Ascending aorta (tissue), 2 donors: Measurements from ENCODE around the gene ABCC5. TPM values are rescaled to one million over a fixed set of nuclear protein-coding genes. Genes with fewer than 3 reads are reported as not detected.

ENCODE experiments used
- DNase-seq, 2 donors: peaks; one replicate each; pipeline ENCODE4 v3.0.0-alpha.2; 2019; ENCODE audit warnings: low spot score in 2 of 2
- H3K27ac ChIP-seq, 2 donors: fragments of 200-600 bp; sonication (generic); one replicate each; pipeline ENCODE4 v1.5.1; 2016 to 2017; ENCODE audit warnings: mild to moderate bottlenecking in 1 of 2
- H3K27me3 ChIP-seq: fragments of 200-600 bp; sonication (generic); one replicate; pipeline ENCODE4 v1.5.1; 2017
- H3K36me3 ChIP-seq, 2 donors: fragments of 200-600 bp; sonication (generic); one replicate each; pipeline ENCODE4 v1.5.1; 2016
- H3K4me1 ChIP-seq, 2 donors: fragments of 200-600 bp; sonication (generic); one replicate each; pipeline ENCODE4 v1.5.1; 2016 to 2017; ENCODE audit warnings: mild to moderate bottlenecking in 1 of 2
- H3K4me3 ChIP-seq, 2 donors: fragments of 200-600 bp; sonication (generic); one replicate each; pipeline ENCODE4 v1.5.1; 2016 to 2017; ENCODE audit warnings: mild to moderate bottlenecking in 1 of 2
- H3K9me3 ChIP-seq, 2 donors: fragments of 200-600 bp; sonication (generic); one replicate each; pipeline ENCODE4 v1.5.1; 2016
- CTCF ChIP-seq, 3 experiments: fragments of 200-600 bp in 2 of 3; fragments of 450-650 bp in 1 of 3; sonication (generic) in 2 of 3; IDR thresholded peaks; one replicate each; pipeline ENCODE4 v1.5.1; 2016 to 2019; ENCODE audit warnings: antibody characterized with exemption in 3 of 3, mild to moderate bottlenecking in 1 of 3, moderate library complexity in 1 of 3
- intact Hi-C: fragments of 100-400 bp; cut with DNase I; formaldehyde crosslinking; loops from one replicate; pipeline ENCODE4 v1.15.1; 2023
- total RNA-seq: library from RNA; depleted of rRNA; stranded (reverse); fragments of >200 nt; gene quantifications from one replicate; pipeline ENCODE4 v1.1.0, GENCODE V29; 2016

The ABCC5 gene
- total RNA-seq, 1 donor from 2014 or later: 16.2 TPM

GRCh38 chr3:183937601-183938286 is 79.9 kb downstream of the ABCC5 start:
- TF ChIP-seq CTCF (IDR thresholded peaks at IDR 0.05): no peak
- DNase-seq: no peak
- intact Hi-C loops: no loop called here
- no peaks in the 10 kb centered on the region for H3K27me3 ChIP-seq
- H3K4me3 ChIP-seq: no peak overlapping the region
- no peaks in the 10 kb centered on the region for H3K4me1 ChIP-seq
- no peak overlapping the region for H3K27ac ChIP-seq
- H3K36me3 ChIP-seq: peaks cover 56 to 85% of the 10 kb centered on the region in 2 donors
- no peaks in the 10 kb centered on the region for H3K9me3 ChIP-seq

- no peak overlapping the region for H3K27ac ChIP-seq
- H3K36me3 ChIP-seq: peaks cover 32 to 80% of the 10 kb centered on the region in 2 donors
- H3K4me3 ChIP-seq: no peak overlapping the region
- H3K27me3 ChIP-seq: no peaks in the 10 kb centered on the region
- H3K9me3 ChIP-seq: no peaks in the 10 kb centered on the region
- H3K4me1 ChIP-seq: no peaks in the 10 kb centered on the region
- no peak for TF ChIP-seq CTCF (IDR thresholded peaks at IDR 0.05)
- intact Hi-C loops: no loop called here
- no peak for DNase-seq
Measured at GRCh38 chr3:183933160-183933559, 84.5 kb downstream of the ABCC5 start.

GRCh38 chr3:183931881-183932280 is 85.8 kb downstream of the ABCC5 start:
- peaks cover 33 to 80% of the 10 kb centered on the region in 2 donors for H3K36me3 ChIP-seq
- intact Hi-C loops: no loop called here
- H3K9me3 ChIP-seq: no peaks in the 10 kb centered on the region
- no peaks in the 10 kb centered on the region for H3K4me1 ChIP-seq
- H3K27me3 ChIP-seq: no peaks in the 10 kb centered on the region
- no peak for TF ChIP-seq CTCF (IDR thresholded peaks at IDR 0.05)
- DNase-seq: no peak
- H3K4me3 ChIP-seq: no peak overlapping the region
- H3K27ac ChIP-seq: no peak overlapping the region

GRCh38 chr3:183930086-183930485 is 87.6 kb downstream of the ABCC5 start:
- Histone ChIP-seq H3K4me1 (no peaks in the 10 kb centered on the region), H3K27me3 (no peaks in the 10 kb centered on the region), H3K27ac (no peak overlapping the region), H3K9me3 (no peaks in the 10 kb centered on the region), H3K36me3 (peaks cover 28 to 80% of the 10 kb centered on the region in 2 donors), H3K4me3 (no peak overlapping the region)
- no peak for DNase-seq
- no peak for TF ChIP-seq CTCF (IDR thresholded peaks at IDR 0.05)
- intact Hi-C loops: no loop called here

- H3K4me3 ChIP-seq: no peak overlapping the region
Measured at GRCh38 chr3:183927059-183927458, 90.6 kb downstream of the ABCC5 start.

More at GRCh38 chr3:183927059-183927458, 90.6 kb downstream of the ABCC5 start:
- no peaks in the 10 kb centered on the region for H3K27me3 ChIP-seq
- H3K27ac ChIP-seq: no peak overlapping the region
- intact Hi-C loops: no loop called here
- no peaks in the 10 kb centered on the region for H3K9me3 ChIP-seq
- peaks cover 31 to 84% of the 10 kb centered on the region in 2 donors for H3K36me3 ChIP-seq
- no peak for TF ChIP-seq CTCF (IDR thresholded peaks at IDR 0.05)
- DNase-seq: no peak
- H3K4me1 ChIP-seq: no peaks in the 10 kb centered on the region
